Liver (tissue), 3 donors: Measurements from ENCODE around the gene DTX3L.

Experiments used
- CTCF ChIP-seq: fragments of 150-350 bp; IDR thresholded peaks from 2 replicates; pipeline ENCODE4 v1.5.1; 2017; ENCODE audit warnings: improper control_type of control experiment, low read depth, low read length; ENCODE audit not compliant: missing input control
- NR2F2 ChIP-seq: IDR thresholded peaks from 2 replicates; pipeline ENCODE4 v1.6.1; 2016; ENCODE audit warnings: antibody characterized with exemption
- RAD21 ChIP-seq, 2 donors: IDR thresholded peaks; 2 replicates each; pipeline ENCODE4 v1.6.1; 2016; ENCODE audit warnings: antibody characterized with exemption in 2 of 2, mild to moderate bottlenecking in 2 of 2
- REST ChIP-seq: IDR thresholded peaks from 2 replicates; pipeline ENCODE4 v1.6.1; 2016; ENCODE audit warnings: antibody characterized with exemption, mild to moderate bottlenecking
- donor health status: healthy.
- donor health status: healthy.

GRCh38 chr3:122590610-122591009 lies 26.5 kb downstream of the DTX3L start:
- TF ChIP-seq REST: no peak
- no peak for TF ChIP-seq RAD21 (IDR thresholded peaks at IDR 0.05)
- TF ChIP-seq NR2F2: no peak
- TF ChIP-seq CTCF: no peak
